ENCODE measurements around the gene HDLBP.

DNA sequence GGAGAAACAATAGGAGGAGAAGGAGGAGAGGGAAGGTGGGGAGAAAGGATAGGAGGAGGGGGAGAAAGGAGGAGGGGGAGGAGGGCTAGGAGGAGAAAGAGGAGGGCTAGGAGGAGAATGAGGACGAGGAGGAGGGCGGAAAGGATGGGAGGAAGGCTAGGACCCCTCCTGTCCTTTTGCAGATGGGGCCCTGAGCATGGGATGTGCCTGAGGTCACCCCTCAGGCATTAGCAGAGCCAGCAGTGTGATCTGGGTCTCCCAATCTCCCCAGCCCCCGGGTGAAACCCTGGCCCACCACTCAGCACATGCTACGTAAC is 127.6 kb downstream of the HDLBP start:
- TF ChIP-seq, protein P1, sequence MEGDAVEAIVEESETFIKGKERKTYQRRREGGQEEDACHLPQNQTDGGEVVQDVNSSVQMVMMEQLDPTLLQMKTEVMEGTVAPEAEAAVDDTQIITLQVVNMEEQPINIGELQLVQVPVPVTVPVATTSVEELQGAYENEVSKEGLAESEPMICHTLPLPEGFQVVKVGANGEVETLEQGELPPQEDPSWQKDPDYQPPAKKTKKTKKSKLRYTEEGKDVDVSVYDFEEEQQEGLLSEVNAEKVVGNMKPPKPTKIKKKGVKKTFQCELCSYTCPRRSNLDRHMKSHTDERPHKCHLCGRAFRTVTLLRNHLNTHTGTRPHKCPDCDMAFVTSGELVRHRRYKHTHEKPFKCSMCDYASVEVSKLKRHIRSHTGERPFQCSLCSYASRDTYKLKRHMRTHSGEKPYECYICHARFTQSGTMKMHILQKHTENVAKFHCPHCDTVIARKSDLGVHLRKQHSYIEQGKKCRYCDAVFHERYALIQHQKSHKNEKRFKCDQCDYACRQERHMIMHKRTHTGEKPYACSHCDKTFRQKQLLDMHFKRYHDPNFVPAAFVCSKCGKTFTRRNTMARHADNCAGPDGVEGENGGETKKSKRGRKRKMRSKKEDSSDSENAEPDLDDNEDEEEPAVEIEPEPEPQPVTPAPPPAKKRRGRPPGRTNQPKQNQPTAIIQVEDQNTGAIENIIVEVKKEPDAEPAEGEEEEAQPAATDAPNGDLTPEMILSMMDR (IDR thresholded peaks at IDR 0.05; ENCODE audit: insufficient read depth, low read length, poor library complexity, severe bottlenecking) = no peak
- TF ChIP-seq EZH2phosphoT487 (conservative IDR thresholded peaks at IDR 0.05; ENCODE audit: low read length) = no peak

Data from SU-DHL-6 (cell line).